PC-9 (cell line): ENCODE results near the gene PURB. TPM values are rescaled to one million over a fixed set of nuclear protein-coding genes. Genes with fewer than 3 reads are reported as not detected.
"Not testable (repeated sequence)": the region's sequence is repeated elsewhere in the genome, so short reads cannot be mapped to it uniquely, and the experiment has no call there.

Experiments used
- BruUV-seq: library from RNA; stranded (reverse); fragments of 400-500 nt; replicated peaks from 2 replicates; lab custom pipeline; 2021; lab: Mats Ljungman, UMichigan
- CTCF ChIA-PET: fragments of 300-600 bp; sonication (Branson Sonifier 250); formaldehyde crosslinking; loops from one replicate; lab custom pipeline; 2022; ENCODE audit warnings: antibody characterized with exemption; lab: Charles Lee
- POLR2A ChIA-PET: fragments of 300-600 bp; sonication (Branson Sonifier 250); formaldehyde crosslinking; loops from one replicate; lab custom pipeline; 2022; ENCODE audit warnings: antibody characterized with exemption; ENCODE audit not compliant: unreplicated experiment; lab: Charles Lee
- DNase-seq, 2 experiments: peaks; one replicate each; pipeline versions ENCODE4 v3.0.0 to v3.0.0-alpha.2; 2015 to 2022; ENCODE audit warnings: mixed read lengths in 1 of 2
- H2AFZ ChIP-seq: fragments of 200-600 bp; sonication (generic); 2 replicates; pipeline ENCODE4 v1.8.1; 2017; ENCODE audit warnings: antibody characterized with exemption
- H3F3A ChIP-seq: fragments of 200-600 bp; sonication (generic); 2 replicates; pipeline ENCODE4 v1.8.1; 2017; ENCODE audit warnings: antibody characterized with exemption, mild to moderate bottlenecking, low read depth; ENCODE audit not compliant: insufficient read depth
- H3K27ac ChIP-seq: fragments of 200-600 bp; sonication (generic); 2 replicates; pipeline ENCODE4 v1.6.1; 2016; ENCODE audit warnings: mixed run types
- H3K27me3 ChIP-seq: fragments of 200-600 bp; sonication (generic); 2 replicates; pipeline ENCODE4 v1.6.1; 2016; ENCODE audit warnings: low read depth, mixed run types; ENCODE audit not compliant: insufficient read depth
- H3K36me3 ChIP-seq: fragments of 200-600 bp; sonication (generic); 2 replicates; pipeline ENCODE4 v1.6.1; 2016; ENCODE audit warnings: low read depth, mixed run types
- H3K4me1 ChIP-seq: fragments of 200-600 bp; sonication (generic); replicated peaks from 2 replicates; pipeline ENCODE4 v1.6.1; 2016; ENCODE audit warnings: mixed run types; ENCODE audit not compliant: insufficient read depth
- H3K4me2 ChIP-seq: fragments of 200-600 bp; sonication (generic); 2 replicates; pipeline ENCODE4 v1.6.1; 2017; ENCODE audit warnings: mixed run types
- H3K4me3 ChIP-seq: fragments of 200-600 bp; sonication (generic); 2 replicates; pipeline ENCODE4 v1.6.1; 2016; ENCODE audit warnings: mixed run types
- H3K79me2 ChIP-seq: fragments of 200-600 bp; sonication (generic); 2 replicates; pipeline ENCODE4 v1.6.1; 2017; ENCODE audit warnings: low read depth, mixed run types
- H3K9me2 ChIP-seq: fragments of 200-600 bp; sonication (generic); 2 replicates; pipeline ENCODE4 v1.8.1; 2017; ENCODE audit warnings: mild to moderate bottlenecking; ENCODE audit not compliant: insufficient read depth
- H3K9me3 ChIP-seq: fragments of 200-600 bp; sonication (generic); 2 replicates; pipeline ENCODE4 v1.8.1; 2016; ENCODE audit warnings: low read depth; ENCODE audit not compliant: insufficient read depth
- H4K20me1 ChIP-seq: fragments of 200-600 bp; sonication (generic); 2 replicates; pipeline ENCODE4 v1.8.1; 2017; ENCODE audit not compliant: insufficient read depth
- EZH2 ChIP-seq: fragments of 200-600 bp; sonication (generic); IDR thresholded peaks from 2 replicates; pipeline ENCODE4 v1.8.0; 2017; ENCODE audit warnings: antibody characterized with exemption, low read depth
- intact Hi-C: fragments of 100-400 bp; cut with micrococcal nuclease; formaldehyde crosslinking; loops from one replicate; pipeline ENCODE4 v1.10.0; 2022; ENCODE audit not compliant: unreplicated experiment
- total RNA-seq: library from RNA; stranded (reverse); gene quantifications from 2 replicates; pipeline ENCODE4 v1.2.3, GENCODE V29; 2021
- TF ChIP-seq, protein P1 (sequence below): fragments of 200-600 bp; sonication (generic); conservative IDR thresholded peaks from 2 replicates; pipeline ENCODE4 v1.6.1; 2017; ENCODE audit warnings: mixed run types, antibody characterized with exemption, mild to moderate bottlenecking, moderate library complexity

PURB gene
- total RNA-seq, 1 experiment from 2014 or later: 38.2 TPM

DNA sequence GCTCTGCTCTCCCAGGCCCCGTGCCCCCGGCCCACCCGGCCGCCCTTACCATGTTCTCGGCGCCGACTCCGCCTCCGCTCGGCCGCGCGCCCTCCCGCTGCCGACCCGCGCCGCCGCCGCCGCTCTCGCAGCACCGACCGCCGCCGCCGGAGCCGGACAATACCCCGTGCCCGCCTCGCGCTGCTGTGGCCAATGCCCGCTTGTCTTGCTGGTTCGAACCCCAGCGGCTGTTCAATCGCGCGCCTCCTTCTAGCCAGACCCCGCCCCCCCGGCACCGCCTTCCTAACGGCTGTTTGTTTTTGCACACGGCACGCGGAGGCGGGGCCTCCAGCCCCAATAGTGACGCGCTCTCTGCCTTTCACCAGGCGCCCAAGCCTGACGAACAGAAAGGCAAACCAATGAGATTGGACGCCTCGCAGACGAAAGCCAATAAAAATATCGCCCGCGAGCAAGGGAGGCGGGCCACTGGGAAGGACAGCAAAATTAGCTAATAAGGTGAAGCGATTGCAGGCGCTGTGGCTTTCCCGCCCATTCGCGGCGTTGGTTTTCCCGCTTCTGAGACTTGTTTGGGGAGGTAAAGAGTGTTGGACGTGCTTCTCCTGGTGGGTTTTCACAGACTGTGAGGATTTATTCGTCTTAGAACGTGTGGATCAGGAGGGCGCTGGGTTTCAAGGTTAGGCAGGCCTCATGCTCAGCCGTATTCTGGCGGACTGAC, 37.3 kb downstream of the PURB start, which contains the start of gene H2AZ2:
TSS of gene H2AZ2 (minus strand) at position 168 of the 715 bp plus-strand sequence. CDS start at position 52, 116 bp downstream.
- H3K4me2 ChIP-seq: peak within 1 kb of the TSS; percentile 96
- peak; percentile 100 for DNase-seq
- no peaks in the 10 kb centered on the region for H3K9me3 ChIP-seq
- H3K9me2 ChIP-seq: no peaks in the 10 kb centered on the region
- peaks cover 27% of the 10 kb centered on the region for H3K4me1 ChIP-seq
- peak within 1 kb of the TSS; percentile 97 for H2AFZ ChIP-seq
- no peak for TF ChIP-seq EZH2
- TF ChIP-seq, protein P1, sequence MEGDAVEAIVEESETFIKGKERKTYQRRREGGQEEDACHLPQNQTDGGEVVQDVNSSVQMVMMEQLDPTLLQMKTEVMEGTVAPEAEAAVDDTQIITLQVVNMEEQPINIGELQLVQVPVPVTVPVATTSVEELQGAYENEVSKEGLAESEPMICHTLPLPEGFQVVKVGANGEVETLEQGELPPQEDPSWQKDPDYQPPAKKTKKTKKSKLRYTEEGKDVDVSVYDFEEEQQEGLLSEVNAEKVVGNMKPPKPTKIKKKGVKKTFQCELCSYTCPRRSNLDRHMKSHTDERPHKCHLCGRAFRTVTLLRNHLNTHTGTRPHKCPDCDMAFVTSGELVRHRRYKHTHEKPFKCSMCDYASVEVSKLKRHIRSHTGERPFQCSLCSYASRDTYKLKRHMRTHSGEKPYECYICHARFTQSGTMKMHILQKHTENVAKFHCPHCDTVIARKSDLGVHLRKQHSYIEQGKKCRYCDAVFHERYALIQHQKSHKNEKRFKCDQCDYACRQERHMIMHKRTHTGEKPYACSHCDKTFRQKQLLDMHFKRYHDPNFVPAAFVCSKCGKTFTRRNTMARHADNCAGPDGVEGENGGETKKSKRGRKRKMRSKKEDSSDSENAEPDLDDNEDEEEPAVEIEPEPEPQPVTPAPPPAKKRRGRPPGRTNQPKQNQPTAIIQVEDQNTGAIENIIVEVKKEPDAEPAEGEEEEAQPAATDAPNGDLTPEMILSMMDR: no peak
- peak within 1 kb of the TSS; percentile 69 for H3K4me3 ChIP-seq
- BruUV-seq: no TSS peak
- peaks cover 52% of the 10 kb centered on the region for H3K79me2 ChIP-seq
- POLR2A ChIA-PET: interaction anchor here (0.6 to 0.9 kb wide), 17 partner anchors 21 to 1035 kb away, joined by 3 to 14 read pairs (median 4); partner anchors contain the start of gene DDX56
- peaks cover 38% of the 10 kb centered on the region for H4K20me1 ChIP-seq
- intact Hi-C loops: loop anchor here (1.0 to 10.0 kb wide), 11 partner anchors 51 to 358 kb away; partner anchors contain the start of genes CCM2, NUDCD3, TBRG4 and TMED4
- CTCF ChIA-PET: interaction anchor here (0.6 to 1.2 kb wide), 2 partner anchors 215 to 274 kb away, joined by 3 to 4 read pairs; partner anchors contain the start of gene DDX56
- H3K27ac ChIP-seq: peak within 1 kb of the TSS; percentile 72
- H3K36me3 ChIP-seq: peaks cover 5% of the 10 kb centered on the region; the same call in 1 of the 2 replicates
- no peaks in the 10 kb centered on the region for H3K27me3 ChIP-seq
- H3F3A ChIP-seq: peaks cover 34% of the 10 kb centered on the region

DNA sequence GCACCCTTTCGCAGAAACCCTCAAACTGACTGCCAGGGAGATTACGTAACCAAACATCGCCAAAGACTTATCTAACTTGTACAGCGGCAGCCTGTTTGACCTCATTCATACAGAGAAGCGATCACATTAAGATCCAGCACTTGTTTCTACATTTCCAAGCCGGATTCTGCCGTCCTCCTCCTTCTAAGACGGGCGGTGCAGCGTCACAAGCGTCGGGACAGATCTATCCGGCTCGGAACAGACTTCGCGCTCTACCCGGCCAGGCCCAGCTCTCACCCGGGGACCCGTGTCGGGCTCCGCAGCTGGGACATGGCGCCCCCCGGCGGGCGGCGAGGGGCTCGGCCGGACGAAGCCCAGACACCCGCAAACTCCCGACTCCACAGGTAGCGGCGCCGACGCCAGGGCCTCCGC, 37.8 kb downstream of the PURB start:
- H3K9me3 ChIP-seq: no peaks in the 10 kb centered on the region
- TSS peak; percentile 48 for BruUV-seq
- peaks cover 27% of the 10 kb centered on the region for H3K4me1 ChIP-seq
- H3F3A ChIP-seq: peaks cover 34% of the 10 kb centered on the region
- peak overlapping the region; percentile 51 for H3K27ac ChIP-seq
- H3K27me3 ChIP-seq: no peaks in the 10 kb centered on the region
- ChIA-PET CTCF (interaction anchor here (1.2 kb wide), 1 partner anchor 274 kb away, joined by 4 read pairs; the partner anchor contains the start of gene DDX56), POLR2A (interaction anchor here (0.6 to 0.9 kb wide), 9 partner anchors 34 to 358 kb away, joined by 3 to 14 read pairs (median 4); partner anchors contain the start of gene DDX56)
- H4K20me1 ChIP-seq: peaks cover 38% of the 10 kb centered on the region
- no peaks in the 10 kb centered on the region for H3K9me2 ChIP-seq
- intact Hi-C loops: loop anchor here (5.0 to 10.0 kb wide), 2 partner anchors 100 to 173 kb away; partner anchors contain the start of gene ZMIZ2
- H3K79me2 ChIP-seq: peaks cover 58% of the 10 kb centered on the region
- H3K4me2 ChIP-seq: peak overlapping the region; percentile 96
- H3K36me3 ChIP-seq: peaks cover 8% of the 10 kb centered on the region
- peak overlapping the region; percentile 69 for H3K4me3 ChIP-seq
- DNase-seq: peak; percentile 76 to 94
- H2AFZ ChIP-seq: peak overlapping the region; percentile 79
- TF ChIP-seq, protein P1: peak; percentile 96
- TF ChIP-seq EZH2: no peak

DNA sequence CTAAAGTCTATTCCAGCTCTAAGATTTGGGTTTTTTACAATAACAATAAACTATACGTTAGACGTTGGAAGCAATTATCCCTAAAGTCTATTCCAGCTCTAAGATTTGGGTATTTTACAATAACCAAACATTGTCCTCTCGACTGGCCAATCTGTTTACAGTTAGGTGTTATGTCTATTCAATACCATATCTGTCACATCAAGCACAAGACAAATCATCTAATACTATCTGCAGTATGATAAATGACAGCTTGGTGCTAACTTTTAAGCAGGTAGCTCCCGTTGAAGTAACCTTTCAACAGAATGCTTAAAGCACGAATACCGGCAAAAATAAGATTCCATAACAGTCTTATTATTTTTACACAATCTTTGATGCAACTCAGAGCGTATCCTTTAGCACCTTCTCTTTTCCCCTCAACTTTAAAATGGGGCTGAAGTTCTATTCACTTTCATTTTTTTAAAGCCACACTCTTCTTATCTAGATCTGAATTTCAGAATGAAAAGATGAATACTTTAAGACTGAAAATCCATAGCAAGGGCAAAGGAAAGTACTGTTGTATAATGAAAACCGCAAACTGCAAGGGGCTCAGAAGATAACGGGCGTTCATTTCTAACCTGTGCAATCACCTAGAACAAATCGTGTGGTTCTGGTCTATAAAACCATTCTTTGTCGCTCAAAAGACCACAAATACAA, 38.4 kb downstream of the PURB start:
- Histone ChIP-seq H3K4me1 (peaks cover 27% of the 10 kb centered on the region), H3K4me3 (peak overlapping the region; percentile 69), H4K20me1 (peaks cover 38% of the 10 kb centered on the region), H2AFZ (peak overlapping the region; percentile 79), H3K4me2 (peak overlapping the region; percentile 96), H3K79me2 (peaks cover 64% of the 10 kb centered on the region), H3K27ac (peak overlapping the region; percentile 51), H3K36me3 (peaks cover 13% of the 10 kb centered on the region), H3K9me2 (no peaks in the 10 kb centered on the region), H3K27me3 (no peaks in the 10 kb centered on the region), H3F3A (peaks cover 34% of the 10 kb centered on the region), H3K9me3 (no peaks in the 10 kb centered on the region)
- DNase-seq: no peak
- no TSS peak for BruUV-seq
- CTCF ChIA-PET: interaction anchor here (0.7 to 1.2 kb wide), 4 partner anchors 86 to 369 kb away, joined by 3 to 4 read pairs (median 3); partner anchors contain the start of gene DDX56
- intact Hi-C loops: loop anchor here (5.0 to 10.0 kb wide), 2 partner anchors 100 to 172 kb away; partner anchors contain the start of gene ZMIZ2
- no peak for TF ChIP-seq EZH2
- TF ChIP-seq, protein P1: no peak
- POLR2A ChIA-PET: interaction anchor here (0.6 kb wide), 3 partner anchors 139 to 266 kb away, joined by 3 to 10 read pairs (median 3); no protein-coding TSS in a partner anchor

DNA sequence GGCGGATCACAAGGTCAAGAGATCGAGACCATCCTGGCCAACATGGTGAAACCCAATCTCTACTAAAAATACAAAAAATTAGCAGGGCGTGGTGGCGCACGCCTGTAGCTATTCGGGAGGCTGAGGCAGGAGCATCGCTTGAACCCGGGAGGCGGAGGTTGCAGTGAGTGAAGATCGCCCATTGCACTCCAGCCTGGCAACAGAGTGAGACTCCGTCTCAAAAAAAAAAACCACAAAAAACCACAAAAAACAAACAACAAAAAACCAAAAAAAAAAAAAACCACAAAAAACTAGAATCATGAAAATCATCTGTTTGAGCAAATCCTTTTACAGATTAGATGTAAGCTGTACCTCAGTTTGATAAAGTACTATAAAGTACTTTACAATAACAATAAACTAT, 38.9 kb downstream of the PURB start:
- intact Hi-C loops: loop anchor here (5.0 to 10.0 kb wide), 2 partner anchors 99 to 172 kb away; partner anchors contain the start of gene ZMIZ2
- DNase-seq, BruUV-seq, H3K9me2 ChIP-seq, H3K9me3 ChIP-seq, H3K27me3 ChIP-seq: not testable (repeated sequence)
- 0 out of 2 replicates have a peak overlapping the region, but pooled peaks have one; percentile 51 for H3K27ac ChIP-seq
- peaks cover 38% of the 10 kb centered on the region for H4K20me1 ChIP-seq
- peaks cover 34% of the 10 kb centered on the region for H3F3A ChIP-seq
- H2AFZ ChIP-seq: peak overlapping the region; percentile 79; the same call in 1 of the 2 replicates
- ChIA-PET CTCF (interaction anchor here (0.6 to 1.0 kb wide), 5 partner anchors 87 to 370 kb away, joined by 3 to 4 read pairs (median 3); no protein-coding TSS in a partner anchor), POLR2A (interaction anchor here (0.6 kb wide), 2 partner anchors 21 to 139 kb away, joined by 3 to 7 read pairs; no protein-coding TSS in a partner anchor)
- peak overlapping the region; percentile 69 for H3K4me3 ChIP-seq
- H3K4me2 ChIP-seq: peak overlapping the region; percentile 96
- H3K4me1 ChIP-seq: peaks cover 27% of the 10 kb centered on the region
- peaks cover 69% of the 10 kb centered on the region for H3K79me2 ChIP-seq
- peaks cover 18% of the 10 kb centered on the region for H3K36me3 ChIP-seq
